ENCODE data around the gene ETFRF1. TPM values are rescaled to one million over a fixed set of nuclear protein-coding genes. Genes with fewer than 3 reads are reported as not detected.

Gene ETFRF1
- total RNA-seq, 1 experiment from 2014 or later: 15.9 TPM

GRCh38 chr12:25236626-25237025 is 41.6 kb downstream of the ETFRF1 start:
- peaks cover 6% of the 10 kb centered on the region; the same call in 1 of the 2 replicates for H3K36me3 ChIP-seq (ENCODE audit: low read depth)
- no peak for DNase-seq
- no peaks in the 10 kb centered on the region for H3F3A ChIP-seq (ENCODE audit: insufficient read depth, low read depth)
- H3K27ac ChIP-seq: no peak overlapping the region
- TF ChIP-seq EZH2 (IDR thresholded peaks at IDR 0.05; ENCODE audit: low read depth) (no peak), CTCF (conservative IDR thresholded peaks at IDR 0.05) (no peak)
- BruUV-seq (replicated peaks): no TSS peak
- H3K4me3 ChIP-seq: no peak overlapping the region
- intact Hi-C loops (cut with micrococcal nuclease; ENCODE audit: unreplicated experiment): no loop called here
- ChIA-PET POLR2A (ENCODE audit: unreplicated experiment) (no interaction called here), CTCF (interaction anchor here (1.7 kb wide), 1 partner anchor 151 kb away, joined by 9 read pairs; no protein-coding TSS in a partner anchor)
- peaks cover 6% of the 10 kb centered on the region for H4K20me1 ChIP-seq (ENCODE audit: insufficient read depth)
- H3K79me2 ChIP-seq (ENCODE audit: low read depth): peaks cover 8% of the 10 kb centered on the region; the same call in 1 of the 2 replicates
- no peaks in the 10 kb centered on the region for H3K9me2 ChIP-seq (ENCODE audit: insufficient read depth)
- H2AFZ ChIP-seq: no peak overlapping the region
- H3K9me3 ChIP-seq (ENCODE audit: insufficient read depth, low read depth): no peaks in the 10 kb centered on the region
- H3K4me1 ChIP-seq (replicated peaks; ENCODE audit: insufficient read depth): no peaks in the 10 kb centered on the region
- H3K4me2 ChIP-seq: no peak overlapping the region
- H3K27me3 ChIP-seq (ENCODE audit: insufficient read depth, low read depth): no peaks in the 10 kb centered on the region

- intact Hi-C loops (cut with micrococcal nuclease; ENCODE audit: unreplicated experiment): loop anchor here (1.0 kb wide), 1 partner anchor 146 kb away; no protein-coding TSS in a partner anchor
- no peaks in the 10 kb centered on the region for H3K27me3 ChIP-seq (ENCODE audit: insufficient read depth, low read depth)
- CTCF ChIA-PET: interaction anchor here (0.5 to 1.1 kb wide), 3 partner anchors 9 to 106 kb away, joined by 3 to 5 read pairs (median 4); partner anchors contain the start of gene KRAS
- no peak for TF ChIP-seq EZH2 (IDR thresholded peaks at IDR 0.05; ENCODE audit: low read depth)
- peak; percentile 80 for TF ChIP-seq CTCF (conservative IDR thresholded peaks at IDR 0.05)
- no peak for DNase-seq
- no peak overlapping the region for H3K27ac ChIP-seq
- POLR2A ChIA-PET (ENCODE audit: unreplicated experiment): interaction anchor here (0.5 kb wide), 1 partner anchor 144 kb away, joined by 5 read pairs; no protein-coding TSS in a partner anchor
- no peaks in the 10 kb centered on the region for H3K9me3 ChIP-seq (ENCODE audit: insufficient read depth, low read depth)
- no peak overlapping the region for H2AFZ ChIP-seq
- H3K4me3 ChIP-seq: no peak overlapping the region
- no peaks in the 10 kb centered on the region for H3K9me2 ChIP-seq (ENCODE audit: insufficient read depth)
- H3K4me2 ChIP-seq: no peak overlapping the region
- peaks cover 10% of the 10 kb centered on the region for H4K20me1 ChIP-seq (ENCODE audit: insufficient read depth)
- no peaks in the 10 kb centered on the region for H3K4me1 ChIP-seq (replicated peaks; ENCODE audit: insufficient read depth)
- peaks cover 25% of the 10 kb centered on the region for H3K79me2 ChIP-seq (ENCODE audit: low read depth)
- no TSS peak for BruUV-seq (replicated peaks)
- no peaks in the 10 kb centered on the region for H3F3A ChIP-seq (ENCODE audit: insufficient read depth, low read depth)
- H3K36me3 ChIP-seq (ENCODE audit: low read depth): peaks cover 3% of the 10 kb centered on the region
Measured at GRCh38 chr12:25241167-25242020, 46.4 kb downstream of the ETFRF1 start.

GRCh38 chr12:25242981-25243679 is 48.1 kb downstream of the ETFRF1 start:
- H3F3A ChIP-seq (ENCODE audit: insufficient read depth, low read depth): no peaks in the 10 kb centered on the region
- no peak overlapping the region for H3K27ac ChIP-seq
- no TSS peak for BruUV-seq (replicated peaks)
- no peaks in the 10 kb centered on the region for H3K4me1 ChIP-seq (replicated peaks; ENCODE audit: insufficient read depth)
- H3K79me2 ChIP-seq (ENCODE audit: low read depth): peaks cover 42% of the 10 kb centered on the region
- H2AFZ ChIP-seq: no peak overlapping the region
- no peaks in the 10 kb centered on the region for H3K9me2 ChIP-seq (ENCODE audit: insufficient read depth)
- peaks cover 10% of the 10 kb centered on the region for H4K20me1 ChIP-seq (ENCODE audit: insufficient read depth)
- no peak overlapping the region for H3K4me3 ChIP-seq
- POLR2A ChIA-PET (ENCODE audit: unreplicated experiment): no interaction called here
- TF ChIP-seq EZH2 (IDR thresholded peaks at IDR 0.05; ENCODE audit: low read depth): no peak
- no peak for TF ChIP-seq CTCF (conservative IDR thresholded peaks at IDR 0.05)
- no peak overlapping the region for H3K4me2 ChIP-seq
- CTCF ChIA-PET: no interaction called here
- no peaks in the 10 kb centered on the region for H3K9me3 ChIP-seq (ENCODE audit: insufficient read depth, low read depth)
- DNase-seq: no peak
- intact Hi-C loops (cut with micrococcal nuclease; ENCODE audit: unreplicated experiment): no loop called here
- H3K27me3 ChIP-seq (ENCODE audit: insufficient read depth, low read depth): no peaks in the 10 kb centered on the region
- peaks cover 3% of the 10 kb centered on the region for H3K36me3 ChIP-seq (ENCODE audit: low read depth)
